Measurements from ENCODE around the gene LRP1B. TPM values are rescaled to one million over a fixed set of nuclear protein-coding genes. Genes with fewer than 3 reads are reported as not detected.

Gene LRP1B
- total RNA-seq, 1 donor from 2014 or later = not detected

GRCh38 chr2:141994066-141994465, 136.8 kb downstream of the LRP1B start:
- no peaks in the 10 kb centered on the region for H3K36me3 Mint-ChIP-seq (ENCODE audit: low read depth)
- ChIA-PET CTCF (no interaction called here), POLR2A (no interaction called here)
- intact Hi-C loops (cut with micrococcal nuclease) = no loop called here
- no peak overlapping the region for H3K27ac Mint-ChIP-seq
- no peaks in the 10 kb centered on the region for H3K27me3 Mint-ChIP-seq
- H3K4me1 Mint-ChIP-seq = no peaks in the 10 kb centered on the region
- no peak for ATAC-seq (ENCODE audit: low read depth)
- peaks cover 2% of the 10 kb centered on the region for H3K9me3 Mint-ChIP-seq
- DNase-seq = no peak
- no peak for TF ChIP-seq CTCF (IDR thresholded peaks at IDR 0.05)
- H3K4me3 Mint-ChIP-seq = no peak overlapping the region

GRCh38 chr2:141992695-141993094, 138.1 kb downstream of the LRP1B start:
- no peak for TF ChIP-seq CTCF (IDR thresholded peaks at IDR 0.05)
- POLR2A ChIA-PET = no interaction called here
- intact Hi-C loops (cut with micrococcal nuclease) = no loop called here
- CTCF ChIA-PET = no interaction called here
- ATAC-seq (ENCODE audit: low read depth) (no peak), DNase-seq (no peak)
- no peaks in the 10 kb centered on the region for H3K4me1 Mint-ChIP-seq
- no peaks in the 10 kb centered on the region for H3K36me3 Mint-ChIP-seq (ENCODE audit: low read depth)
- H3K27ac Mint-ChIP-seq = no peak overlapping the region
- H3K9me3 Mint-ChIP-seq = peaks cover 2% of the 10 kb centered on the region
- H3K4me3 Mint-ChIP-seq = no peak overlapping the region
- no peaks in the 10 kb centered on the region for H3K27me3 Mint-ChIP-seq

GRCh38 chr2:141968433-141968832, 162.4 kb downstream of the LRP1B start:
- Mint-ChIP-seq H3K9me3 (peaks cover 4% of the 10 kb centered on the region), H3K27ac (no peak overlapping the region), H3K4me1 (no peaks in the 10 kb centered on the region), H3K27me3 (no peaks in the 10 kb centered on the region), H3K4me3 (no peak overlapping the region), H3K36me3 (ENCODE audit: low read depth) (no peaks in the 10 kb centered on the region)
- POLR2A ChIA-PET = no interaction called here
- no peak for TF ChIP-seq CTCF (IDR thresholded peaks at IDR 0.05)
- DNase-seq (no peak), ATAC-seq (ENCODE audit: low read depth) (no peak)
- intact Hi-C loops (cut with micrococcal nuclease) = no loop called here
- CTCF ChIA-PET = no interaction called here

GRCh38 chr2:141967980-141968379, 162.8 kb downstream of the LRP1B start:
- POLR2A ChIA-PET = no interaction called here
- ATAC-seq (ENCODE audit: low read depth) = no peak

GRCh38 chr2:141967503-141967902, 163.3 kb downstream of the LRP1B start:
- intact Hi-C loops (cut with micrococcal nuclease) = no loop called here
- H3K27ac Mint-ChIP-seq = no peak overlapping the region

More at GRCh38 chr2:141967980-141968379, 162.8 kb downstream of the LRP1B start:
- H3K4me1 Mint-ChIP-seq = no peaks in the 10 kb centered on the region
- H3K27ac Mint-ChIP-seq = no peak overlapping the region
- H3K9me3 Mint-ChIP-seq = peaks cover 4% of the 10 kb centered on the region
- intact Hi-C loops (cut with micrococcal nuclease) = no loop called here
- no peaks in the 10 kb centered on the region for H3K27me3 Mint-ChIP-seq
- H3K4me3 Mint-ChIP-seq = no peak overlapping the region
- DNase-seq = no peak
- TF ChIP-seq CTCF (IDR thresholded peaks at IDR 0.05) = no peak
- CTCF ChIA-PET = no interaction called here
- no peaks in the 10 kb centered on the region for H3K36me3 Mint-ChIP-seq (ENCODE audit: low read depth)

More at GRCh38 chr2:141967503-141967902, 163.3 kb downstream of the LRP1B start:
- no peak overlapping the region for H3K4me3 Mint-ChIP-seq
- POLR2A ChIA-PET = no interaction called here
- H3K36me3 Mint-ChIP-seq (ENCODE audit: low read depth) = no peaks in the 10 kb centered on the region
- H3K9me3 Mint-ChIP-seq = peaks cover 4% of the 10 kb centered on the region
- CTCF ChIA-PET = no interaction called here
- ATAC-seq (ENCODE audit: low read depth) (no peak), DNase-seq (no peak)
- no peaks in the 10 kb centered on the region for H3K4me1 Mint-ChIP-seq
- no peak for TF ChIP-seq CTCF (IDR thresholded peaks at IDR 0.05)
- H3K27me3 Mint-ChIP-seq = no peaks in the 10 kb centered on the region

Measured in activated B cell treated with CpG ODN at 0.5 μM for 24 hours (primary cell).